Liver (tissue), 9 donors: ENCODE measurements around the gene ETS2. TPM values are rescaled to one million over a fixed set of nuclear protein-coding genes. Genes with fewer than 3 reads are reported as not detected.

Source experiments
- DNase-seq: peaks from one replicate; pipeline ENCODE4 v3.0.0-alpha.2; 2017; ENCODE audit warnings: low spot score
- H3K27ac ChIP-seq, 2 donors: one replicate each; pipeline ENCODE4 v1.7.0; 2013; ENCODE audit warnings: inconsistent platforms in 2 of 2, low read length in 2 of 2, control low read depth in 1 of 2, low read depth in 1 of 2, mild to moderate bottlenecking in 1 of 2
- H3K27me3 ChIP-seq, 4 donors: one replicate each; pipeline versions ENCODE4 v1.6.1 to v1.7.0; 2013; ENCODE audit warnings: low read length in 3 of 4, inconsistent platforms in 1 of 4, mild to moderate bottlenecking in 1 of 4, moderate library complexity in 1 of 4; ENCODE audit not compliant: control insufficient read depth in 4 of 4, insufficient read depth in 4 of 4
- H3K36me3 ChIP-seq, 4 donors: one replicate each; pipeline versions ENCODE4 v1.6.1 to v1.7.0; 2013; ENCODE audit warnings: low read length in 3 of 4, mild to moderate bottlenecking in 3 of 4, low read depth in 1 of 4, moderate library complexity in 1 of 4; ENCODE audit not compliant: control insufficient read depth in 4 of 4, insufficient read depth in 3 of 4
- H3K4me1 ChIP-seq, 4 donors: one replicate each; pipeline versions ENCODE4 v1.6.1 to v1.7.0; 2013; ENCODE audit warnings: low read length in 3 of 4, mild to moderate bottlenecking in 3 of 4, moderate library complexity in 1 of 4; ENCODE audit not compliant: control insufficient read depth in 4 of 4, insufficient read depth in 4 of 4
- H3K4me3 ChIP-seq, 3 donors: one replicate each; pipeline versions ENCODE4 v1.6.1 to v1.7.0; 2013; ENCODE audit warnings: low read length in 3 of 3, control low read depth in 1 of 3, low read depth in 1 of 3, mild to moderate bottlenecking in 1 of 3
- H3K9ac ChIP-seq, 2 donors: one replicate each; pipeline ENCODE4 v1.7.0; 2013; ENCODE audit warnings: low read length in 2 of 2, mild to moderate bottlenecking in 2 of 2, moderate library complexity in 2 of 2, control low read depth in 1 of 2, low read depth in 1 of 2
- H3K9me3 ChIP-seq, 4 donors: one replicate each; pipeline versions ENCODE4 v1.6.1 to v1.7.0; 2013; ENCODE audit warnings: low read length in 3 of 4; ENCODE audit not compliant: control insufficient read depth in 4 of 4
- ATF3 ChIP-seq: IDR thresholded peaks from 2 replicates; pipeline ENCODE4 v1.6.1; 2016; ENCODE audit warnings: antibody characterized with exemption
- CTCF ChIP-seq: fragments of 150-350 bp; IDR thresholded peaks from 2 replicates; pipeline ENCODE4 v1.5.1; 2017; ENCODE audit warnings: improper control_type of control experiment, low read depth, low read length; ENCODE audit not compliant: missing input control
- EGR1 ChIP-seq, 2 donors: IDR thresholded peaks; 2 replicates each; pipeline ENCODE4 v1.6.1; 2016 to 2018; ENCODE audit warnings: antibody characterized with exemption in 2 of 2, low read depth in 2 of 2
- FOXA1 ChIP-seq: IDR thresholded peaks from 2 replicates; pipeline ENCODE4 v1.6.1; 2016; ENCODE audit warnings: antibody characterized with exemption
- FOXA2 ChIP-seq: IDR thresholded peaks from 2 replicates; pipeline ENCODE4 v1.6.1; 2016; ENCODE audit warnings: antibody characterized with exemption
- GABPA ChIP-seq, 2 donors: IDR thresholded peaks in 1 of 2; conservative IDR thresholded peaks in 1 of 2; 2 replicates each; pipeline ENCODE4 v1.6.1; 2016; ENCODE audit warnings: antibody characterized with exemption in 2 of 2, mild to moderate bottlenecking in 1 of 2, moderate library complexity in 1 of 2
- HNF4A ChIP-seq, 2 donors: conservative IDR thresholded peaks; 2 replicates each; pipeline ENCODE4 v1.6.1; 2016; ENCODE audit warnings: antibody characterized with exemption in 2 of 2, mild to moderate bottlenecking in 2 of 2
- HNF4G ChIP-seq: IDR thresholded peaks from 2 replicates; pipeline ENCODE4 v1.6.1; 2016; ENCODE audit warnings: antibody characterized with exemption
- JUND ChIP-seq, 2 donors: IDR thresholded peaks; 2 replicates each; pipeline ENCODE4 v1.6.1; 2016; ENCODE audit warnings: antibody characterized with exemption in 2 of 2
- NR2F2 ChIP-seq: IDR thresholded peaks from 2 replicates; pipeline ENCODE4 v1.6.1; 2016; ENCODE audit warnings: antibody characterized with exemption
- RAD21 ChIP-seq, 2 donors: IDR thresholded peaks; 2 replicates each; pipeline ENCODE4 v1.6.1; 2016; ENCODE audit warnings: antibody characterized with exemption in 2 of 2, mild to moderate bottlenecking in 2 of 2
- REST ChIP-seq: IDR thresholded peaks from 2 replicates; pipeline ENCODE4 v1.6.1; 2016; ENCODE audit warnings: antibody characterized with exemption, mild to moderate bottlenecking
- RXRA ChIP-seq, 2 donors: IDR thresholded peaks; 2 replicates each; pipeline ENCODE4 v1.6.1; 2017 to 2018; ENCODE audit warnings: antibody characterized with exemption in 2 of 2, mild to moderate bottlenecking in 1 of 2
- SP1 ChIP-seq: IDR thresholded peaks from 2 replicates; pipeline ENCODE4 v1.6.1; 2018; ENCODE audit warnings: antibody characterized with exemption, mild to moderate bottlenecking
- TAF1 ChIP-seq: conservative IDR thresholded peaks from 2 replicates; pipeline ENCODE4 v1.6.1; 2016; ENCODE audit warnings: antibody characterized with exemption, mild to moderate bottlenecking
- YY1 ChIP-seq: IDR thresholded peaks from 2 replicates; pipeline ENCODE4 v1.6.1; 2016; ENCODE audit warnings: antibody characterized with exemption, mild to moderate bottlenecking
- ZBTB33 ChIP-seq: IDR thresholded peaks from 2 replicates; pipeline ENCODE4 v1.6.1; 2016; ENCODE audit warnings: antibody characterized with exemption
- WGBS: extraction: QIAGEN DNeasy Blood & Tissue Kit; methylation state at CpG from one replicate; pipeline ENCODE4 v1.1.7; 2013; 5-methylcytosine and 5-hydroxymethylcytosine counted together
- polyA plus RNA-seq, 2 donors: library from polyadenylated mRNA; stranded (reverse) in 1 of 2; unstranded in 1 of 2; fragments of 200-250 nt in 1 of 2; fragments of >200 nt in 1 of 2; fragmentation: Nextera tagmentation in 1 of 2; extraction: Ambion mirVana in 1 of 2; gene quantifications; one replicate each; pipeline versions ENCODE4 v1.2.1 to v1.2.3, GENCODE V29; 2013 to 2015
- total RNA-seq, 2 donors: library from RNA; depleted of rRNA; stranded (reverse); fragments of >200 nt; gene quantifications; one replicate each; pipeline ENCODE4 v1.2.3, GENCODE V29; 2014
- TF ChIP-seq, protein P1 (sequence below): IDR thresholded peaks from 2 replicates; pipeline ENCODE4 v1.6.1; 2016; ENCODE audit warnings: antibody characterized with exemption
- donor health status: healthy.
- donor health status: healthy.
- donor health status: healthy.
- donor health status: healthy.
- donor health status: healthy.

Gene ETS2
- total and polyA plus RNA-seq, 4 donors, result 20.2 to 90.7 (median 41.8) TPM

GRCh38 chr21:38830671-38831525 lies 25.2 kb downstream of the ETS2 start:
- peak overlapping the region in 1 of 2 donors; percentile 74 for H3K9ac ChIP-seq
- peaks cover 0 to 11% (median 2%) of the 10 kb centered on the region in 4 donors for H3K4me1 ChIP-seq
- H3K27ac ChIP-seq, result peak overlapping the region; percentile 77 to 80
- H3K9me3 ChIP-seq, result peaks cover 0 to 12% (median under 1%) of the 10 kb centered on the region in 4 donors
- no peak for DNase-seq
- no peaks in the 10 kb centered on the region for H3K36me3 ChIP-seq
- TF ChIP-seq CTCF, result no peak
- TF ChIP-seq FOXA1, result no peak
- no peak for TF ChIP-seq JUND (IDR thresholded peaks at IDR 0.05)
- no peak for TF ChIP-seq REST
- TF ChIP-seq TAF1, result no peak
- no peak for TF ChIP-seq RXRA (IDR thresholded peaks at IDR 0.05)
- TF ChIP-seq HNF4G, result no peak
- no peak for TF ChIP-seq SP1
- TF ChIP-seq HNF4A (conservative IDR thresholded peaks at IDR 0.05), result no peak
- TF ChIP-seq EGR1 (IDR thresholded peaks at IDR 0.05; ENCODE audit: low read depth in 2 of 2), result no peak
- TF ChIP-seq, protein P1, sequence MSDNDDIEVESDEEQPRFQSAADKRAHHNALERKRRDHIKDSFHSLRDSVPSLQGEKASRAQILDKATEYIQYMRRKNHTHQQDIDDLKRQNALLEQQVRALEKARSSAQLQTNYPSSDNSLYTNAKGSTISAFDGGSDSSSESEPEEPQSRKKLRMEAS, result no peak
- TF ChIP-seq FOXA2, result no peak
- no peak for TF ChIP-seq NR2F2
- TF ChIP-seq YY1, result no peak
- no peak for TF ChIP-seq GABPA (IDR thresholded peaks at IDR 0.05 in 1 of 2, conservative IDR thresholded peaks at IDR 0.05 in 1 of 2)
- no peak for TF ChIP-seq RAD21 (IDR thresholded peaks at IDR 0.05)
- TF ChIP-seq ZBTB33, result no peak
- no peak for TF ChIP-seq ATF3
- H3K4me3 ChIP-seq, result no peak overlapping the region
- 94% methylated on average over 2 of the region's 2 CpGs for WGBS
- no peaks in the 10 kb centered on the region for H3K27me3 ChIP-seq
